HS-27A (cell line): ENCODE data around the gene CCDC117.

Source experiments
- DNase-seq: peaks from one replicate; pipeline ENCODE4 v3.0.0-alpha.2; 2012; ENCODE audit warnings: low read depth, missing footprints

Gene CCDC117

DNA sequence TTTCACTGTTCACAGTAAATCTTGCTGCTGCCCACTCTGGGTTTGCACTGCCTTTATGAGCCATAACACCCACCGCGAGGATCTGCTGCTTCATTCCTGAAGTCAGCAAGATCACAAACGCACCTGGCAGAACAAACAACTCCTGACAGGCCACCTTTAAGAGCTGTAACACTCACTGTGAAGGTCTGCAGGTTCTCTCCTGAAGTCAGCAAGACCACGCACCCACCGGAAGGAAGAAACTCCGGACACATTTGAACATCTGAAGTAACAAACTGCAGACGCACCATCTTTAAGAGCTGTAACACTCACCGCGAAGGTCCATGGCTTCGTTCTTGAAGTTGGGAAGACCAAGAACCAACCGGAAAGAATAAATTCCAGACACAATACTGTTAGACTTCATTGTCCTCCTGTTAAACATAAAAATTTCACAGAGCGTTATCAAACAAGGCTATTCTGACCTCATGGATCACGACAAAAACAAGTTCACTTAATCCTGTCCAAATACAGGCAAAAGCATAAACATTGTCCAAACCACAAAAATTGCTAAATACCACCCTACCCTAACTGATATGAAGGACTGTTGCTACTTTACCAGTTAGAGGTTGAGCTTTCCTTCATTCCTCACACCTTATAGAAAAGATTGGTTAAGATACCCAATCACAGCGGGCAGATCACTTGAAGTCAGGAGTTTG, 3.0 kb upstream of the CCDC117 start:
- no peak for DNase-seq

- no peak for DNase-seq
These were observed 1.2 kb upstream of the CCDC117 start for GRCh38 chr22:28771195-28771791.

GRCh38 chr22:28773461-28773867, 969 bp downstream of the CCDC117 start:
- DNase-seq = peak; percentile 7

DNA sequence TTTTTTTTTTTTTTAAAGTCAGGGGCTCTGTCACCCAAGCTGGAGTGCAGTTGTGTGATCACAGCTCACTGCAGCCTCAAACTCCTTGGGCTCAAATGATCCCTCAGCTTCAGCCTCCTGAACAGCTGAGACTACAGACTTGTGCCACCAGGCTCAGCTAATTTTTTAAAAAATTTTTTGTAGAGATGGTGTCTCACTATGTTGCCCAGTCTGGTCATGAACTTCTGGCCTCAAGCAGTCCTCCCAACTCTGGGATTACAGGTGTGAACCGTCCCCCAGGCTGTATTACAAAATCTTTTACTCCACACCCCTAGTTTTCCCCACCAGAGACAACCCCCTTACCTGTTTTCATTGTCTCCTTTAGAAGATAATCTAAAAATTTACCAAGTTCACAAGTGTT, 1.9 kb downstream of the CCDC117 start:
- no peak for DNase-seq

- DNase-seq = no peak
These were observed 7.3 kb downstream of the CCDC117 start for GRCh38 chr22:28779833-28780232.

DNA sequence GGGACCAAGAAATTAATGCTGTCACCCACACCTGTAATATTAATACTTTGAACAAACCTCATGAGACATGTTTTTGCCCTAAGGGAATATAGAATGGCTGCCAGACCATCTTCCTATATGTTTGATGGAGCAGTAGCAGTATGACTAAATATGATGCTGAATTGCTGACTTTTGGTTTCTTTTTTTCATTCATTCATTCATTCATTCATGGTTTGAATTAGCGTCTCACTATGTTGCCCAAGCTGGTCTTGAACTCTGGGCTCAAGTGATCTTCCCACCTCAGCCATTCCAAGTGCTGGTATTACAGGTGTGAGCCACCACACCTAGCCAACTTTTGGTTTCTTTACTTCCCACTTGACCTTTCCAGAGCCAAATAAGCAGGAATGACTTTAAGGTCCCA, 7.8 kb downstream of the CCDC117 start:
- no peak for DNase-seq

DNA sequence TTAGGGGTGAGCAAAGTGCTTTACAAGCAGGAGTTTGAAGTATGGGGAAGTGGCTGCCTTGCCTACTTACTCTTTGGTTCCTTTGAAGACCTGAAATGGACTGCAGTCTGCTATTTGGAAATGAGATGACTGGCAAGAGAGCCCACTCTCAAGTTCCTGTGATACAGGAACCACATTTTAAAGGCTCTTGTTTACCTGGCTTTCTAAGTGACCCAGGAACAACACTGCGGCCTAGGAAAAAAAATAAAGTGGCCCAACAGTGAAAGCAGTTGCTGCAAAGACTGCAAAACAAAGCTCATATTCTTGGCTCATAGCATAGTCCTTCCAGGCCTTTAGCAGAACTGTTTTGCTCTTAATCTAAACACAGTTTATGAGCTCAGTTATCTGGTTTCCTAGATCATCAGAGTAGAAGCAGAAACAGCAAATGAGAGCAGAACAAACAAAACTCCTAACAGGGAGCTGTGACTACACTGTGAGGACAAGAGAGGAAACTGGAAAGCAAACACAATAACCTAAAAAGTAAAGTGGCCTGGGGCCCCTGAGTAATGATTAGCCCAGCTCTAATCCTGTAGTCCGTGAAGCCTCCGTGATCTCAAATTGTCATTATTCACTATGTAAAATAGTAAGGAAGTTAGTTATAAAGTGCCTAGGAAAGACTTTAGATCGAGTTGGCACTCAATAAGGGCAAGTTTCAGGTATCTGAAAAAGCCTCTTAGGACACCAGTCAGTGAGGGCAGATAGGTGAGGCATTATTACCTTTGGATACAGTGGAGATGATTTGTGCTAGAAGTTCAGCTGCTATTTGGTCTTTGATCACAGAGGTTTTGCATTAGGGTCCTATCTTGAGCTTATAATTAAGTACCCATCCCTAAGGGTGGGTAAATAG, 11.5 kb downstream of the CCDC117 start:
- no peak for DNase-seq

DNA sequence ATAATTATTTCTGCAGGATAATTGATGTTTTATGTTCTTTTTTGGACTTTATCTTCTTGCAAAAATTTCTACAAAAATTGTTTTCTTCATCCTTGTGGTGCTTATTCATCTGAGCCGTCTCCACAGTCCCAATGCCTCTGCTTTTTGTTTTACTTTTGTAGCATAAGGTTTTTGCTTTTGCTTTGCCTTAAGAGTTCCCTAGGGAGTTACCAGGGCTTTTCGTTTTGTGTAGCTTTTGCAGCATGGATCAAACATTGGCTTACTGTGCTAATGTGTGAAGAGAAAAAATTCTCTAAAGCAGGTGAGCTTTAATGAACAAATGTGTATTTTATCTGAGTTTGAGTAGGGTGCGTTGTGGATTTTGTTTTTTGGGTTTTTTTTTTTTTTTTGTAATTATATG, 16.1 kb downstream of the CCDC117 start:
- no peak for DNase-seq

DNA sequence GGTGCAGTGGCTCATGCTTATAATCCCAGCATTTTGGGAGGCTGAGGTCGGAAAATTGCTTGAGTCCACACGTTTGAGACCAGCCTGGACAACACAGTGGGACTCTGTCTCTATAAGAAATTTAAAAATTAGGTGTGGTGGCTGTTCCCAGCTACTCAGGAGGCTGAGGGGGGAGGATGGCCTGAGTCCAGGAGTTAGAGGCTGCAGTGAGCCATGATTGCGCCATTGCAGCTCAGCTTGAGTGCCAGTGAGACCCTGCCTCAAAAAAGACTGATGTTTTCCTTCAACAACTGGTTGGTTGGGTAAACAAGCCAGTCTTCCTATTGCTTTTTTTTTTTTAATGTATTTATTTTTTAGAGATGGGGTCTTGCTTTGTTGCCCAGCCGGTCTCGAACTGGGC, 18.6 kb downstream of the CCDC117 start:
- DNase-seq = no peak

- DNase-seq = no peak
These were observed 19.5 kb downstream of the CCDC117 start for GRCh38 chr22:28791841-28792490.

DNA sequence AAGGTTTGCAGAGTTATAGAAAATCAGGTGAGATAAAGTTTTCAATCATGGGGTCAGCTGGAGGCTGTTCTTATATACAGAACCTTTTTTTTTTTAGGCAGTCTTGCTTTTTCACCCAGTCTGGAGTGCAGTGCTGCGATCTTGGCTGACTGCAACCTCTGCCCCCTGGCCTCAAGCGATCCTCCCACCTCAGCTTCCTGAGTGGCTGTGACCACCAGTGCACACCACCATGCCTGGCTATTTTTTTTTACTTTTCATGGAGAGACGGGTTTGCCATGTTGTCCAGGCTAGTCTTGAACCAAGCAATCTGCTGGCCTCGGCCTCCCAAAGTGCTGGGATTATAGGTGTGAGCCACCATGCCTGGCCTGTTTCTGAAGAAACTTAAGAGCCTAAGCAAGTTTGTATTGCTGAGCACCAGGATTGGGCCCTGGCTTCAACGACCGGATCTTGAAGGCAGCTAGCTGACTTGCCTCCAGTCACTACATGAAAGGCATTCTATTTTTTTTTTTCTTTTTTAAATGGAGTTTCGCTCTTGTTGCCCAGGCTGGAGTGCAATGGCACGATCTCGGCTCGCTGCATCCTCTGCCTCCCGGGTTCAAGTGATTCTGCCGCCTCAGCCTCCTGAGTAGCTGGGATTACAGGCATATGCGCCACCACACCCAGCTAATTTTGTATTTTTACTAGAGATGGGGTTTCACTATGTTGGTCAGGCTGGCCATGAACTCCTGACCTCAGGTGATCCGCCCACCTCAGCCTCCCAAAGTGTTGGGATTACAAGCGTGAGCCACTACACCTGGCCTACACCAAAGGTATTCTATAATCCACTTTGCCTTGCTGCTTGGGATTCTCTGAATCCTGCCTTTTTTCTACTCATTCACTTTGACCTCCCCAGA, 20.2 kb downstream of the CCDC117 start:
- DNase-seq = no peak

GRCh38 chr22:28793976-28794584, 21.6 kb downstream of the CCDC117 start:
- DNase-seq = no peak

- no peak for DNase-seq
These were observed 22.7 kb downstream of the CCDC117 start for GRCh38 chr22:28795071-28795693.

DNA sequence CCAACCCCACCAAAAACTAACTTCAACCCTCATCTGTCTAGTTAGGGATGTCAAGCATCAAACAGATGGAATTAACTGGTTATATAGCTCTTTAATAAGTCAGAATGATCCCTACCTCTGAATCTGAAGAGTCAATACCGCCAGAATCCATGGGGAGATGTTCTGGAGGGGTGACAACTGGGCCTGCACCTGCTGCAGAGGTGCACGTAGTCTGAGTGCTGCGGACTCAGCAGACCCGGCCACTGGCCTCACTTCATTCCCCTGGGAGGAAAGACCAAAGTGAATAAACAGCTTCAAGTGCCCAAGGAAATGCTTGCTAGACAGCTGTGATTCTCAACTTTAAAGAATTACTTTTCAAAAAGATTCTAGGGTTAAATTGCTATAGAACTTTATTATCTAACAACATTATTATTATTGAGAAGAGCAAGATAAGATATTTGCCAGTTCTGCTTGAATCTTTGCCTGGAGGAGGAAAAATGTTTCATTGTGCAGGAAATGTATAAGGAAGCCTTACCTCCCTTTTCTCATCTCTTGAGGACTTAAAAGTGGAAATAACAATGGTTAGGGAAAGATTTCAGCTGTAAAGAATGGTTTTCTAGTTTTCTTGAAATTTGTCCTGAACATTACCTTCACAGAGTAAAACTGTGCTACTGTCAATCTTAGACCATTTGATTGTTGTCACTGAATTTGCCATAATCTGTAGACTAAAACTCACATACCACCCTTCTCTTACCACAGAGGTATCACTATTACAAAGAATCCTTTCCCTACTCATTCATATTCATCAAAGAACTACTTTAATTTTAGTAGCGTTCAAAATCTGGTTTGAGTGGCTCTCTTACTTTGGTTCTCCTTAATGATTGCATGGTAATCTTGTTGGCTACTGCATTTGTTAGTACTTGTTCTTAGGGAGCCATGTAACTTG, 23.7 kb downstream of the CCDC117 start:
- DNase-seq = no peak

DNA sequence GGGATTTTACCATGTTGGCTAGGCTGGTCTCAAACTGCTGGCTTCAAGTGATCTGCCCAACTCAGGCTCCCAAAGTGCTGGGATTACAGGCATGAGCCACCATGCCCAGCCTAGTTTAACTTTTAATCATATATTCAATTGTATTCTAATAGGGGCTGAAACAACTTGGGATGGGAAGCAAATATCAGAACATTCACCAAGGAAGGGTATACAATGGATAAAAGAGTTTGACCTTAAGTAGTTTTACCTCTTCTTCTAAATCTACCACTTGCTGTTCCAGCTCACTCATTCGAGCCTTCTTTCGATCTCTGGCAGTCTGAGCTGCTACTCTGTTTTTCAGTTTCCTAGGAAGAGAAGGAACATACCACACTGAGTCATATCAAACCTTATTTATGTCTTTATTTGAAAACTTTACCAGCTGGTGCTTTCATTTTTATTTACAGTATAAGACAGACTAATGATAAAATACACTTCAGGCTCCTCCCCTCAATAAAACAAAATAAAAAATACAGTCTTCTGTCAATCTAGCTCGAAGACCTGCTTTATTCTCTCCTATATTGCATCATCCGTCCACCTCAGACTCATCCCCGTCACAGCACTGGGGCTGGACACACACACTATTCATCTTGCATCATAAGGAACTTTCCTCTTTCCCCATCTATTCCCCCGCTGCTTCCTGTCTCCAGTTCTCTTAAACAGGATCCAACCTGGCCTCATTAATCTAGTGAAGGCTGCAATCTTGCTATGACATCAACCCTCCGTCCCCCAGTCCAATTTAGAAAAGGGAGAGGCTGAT, 26.5 kb downstream of the CCDC117 start:
- DNase-seq = no peak

DNA sequence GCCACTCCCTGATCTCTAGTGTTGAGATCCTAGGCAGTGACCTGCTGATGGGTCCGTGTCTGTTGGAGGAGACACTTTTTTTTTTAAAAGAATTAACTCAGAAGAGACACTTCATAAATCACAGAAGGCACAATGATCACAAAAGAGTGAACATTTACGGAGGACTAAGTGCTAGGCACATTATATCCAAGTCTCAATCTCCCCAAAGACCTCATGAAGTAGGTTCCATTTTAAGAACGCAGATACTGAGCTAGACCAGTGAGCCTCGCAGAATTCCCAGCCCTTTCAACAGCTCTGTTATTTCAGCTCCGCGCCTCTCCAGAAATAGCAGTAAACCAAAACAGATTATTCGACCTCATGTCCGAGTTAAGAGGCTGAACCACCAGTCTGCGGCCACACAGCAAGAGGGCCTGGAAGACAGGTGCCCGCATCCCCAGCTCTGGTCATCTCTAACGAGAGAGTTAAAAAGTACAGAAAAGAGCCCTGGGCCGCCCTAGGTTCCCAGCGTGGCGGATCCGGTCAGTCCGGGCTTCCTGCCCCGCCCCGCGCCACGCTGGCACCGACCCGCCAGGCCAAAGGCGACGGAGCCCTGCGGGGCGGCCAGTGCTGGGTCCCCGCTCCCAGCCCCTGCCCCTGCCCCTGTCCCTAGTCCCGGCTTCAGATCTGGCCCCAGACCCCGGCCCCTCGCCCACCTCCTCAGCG, 27.3 kb downstream of the CCDC117 start:
- DNase-seq = peak; percentile 41

DNA sequence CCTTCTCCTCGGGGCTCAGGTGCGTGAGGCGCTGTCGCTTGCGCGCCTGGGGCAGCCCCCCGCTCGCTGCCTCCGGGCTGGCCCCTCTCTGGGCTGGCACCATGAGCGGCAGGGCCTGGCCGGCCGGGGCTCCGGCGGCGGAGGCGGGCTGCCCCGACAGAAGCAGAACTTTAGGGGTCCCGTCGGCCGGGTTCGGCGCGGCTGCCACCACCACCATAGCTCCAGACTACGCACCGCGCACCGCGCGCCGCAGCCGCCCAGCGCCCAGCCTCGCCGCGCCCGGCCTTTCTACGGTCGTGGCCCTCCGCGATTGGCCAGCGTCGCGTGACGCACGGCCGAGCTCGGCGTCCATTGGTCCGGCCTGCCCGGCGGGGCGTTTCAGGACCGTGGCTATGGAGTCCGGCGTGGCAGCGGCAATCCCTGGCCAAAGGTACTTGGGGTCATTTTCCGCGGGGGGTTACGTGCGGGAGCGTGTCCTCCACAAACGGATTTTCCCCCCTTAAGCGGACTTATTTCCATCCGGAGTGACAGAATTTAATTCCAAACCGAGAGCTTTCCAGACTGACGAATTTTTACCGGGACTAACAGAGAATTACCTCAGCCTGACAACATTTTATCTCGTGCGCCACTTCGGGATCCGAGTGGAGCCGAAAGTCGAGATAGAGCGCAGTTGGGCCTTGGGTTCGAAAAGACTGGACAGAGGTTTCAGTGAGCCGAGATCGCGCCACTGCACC, 28.0 kb downstream of the CCDC117 start, which contains the start of gene XBP1:
Gene XBP1 (minus strand): TSS at position 262 of the 734 bp plus-strand sequence.
- DNase-seq = peak; percentile 79
